HepG2 (cell line): Measurements from ENCODE around the gene LIN28B. TPM values are rescaled to one million over a fixed set of nuclear protein-coding genes. Genes with fewer than 3 reads are reported as not detected.

ENCODE experiments used
- ELF3 ChIP-seq: IDR thresholded peaks from 2 replicates; pipeline ENCODE4 v1.6.1; 2016; ENCODE audit warnings: missing genetic modification reagents, missing compliant biosample characterization
- FOXK1 ChIP-seq: sonication (generic); formaldehyde crosslinking; IDR thresholded peaks from 2 replicates; pipeline ENCODE4 v1.4.0; 2020; ENCODE audit warnings: low read depth, missing genetic modification reagents, borderline replicate concordance
- MIER3 ChIP-seq: IDR thresholded peaks from 2 replicates; pipeline ENCODE4 v1.6.1; 2016; ENCODE audit warnings: missing compliant biosample characterization, borderline replicate concordance
- MLX ChIP-seq: IDR thresholded peaks from 2 replicates; pipeline ENCODE4 v1.6.1; 2016
- MTA1 ChIP-seq: sonication (generic); formaldehyde crosslinking; IDR thresholded peaks from 2 replicates; pipeline ENCODE4 v1.4.0; 2020; ENCODE audit warnings: missing genetic modification reagents, mild to moderate bottlenecking, borderline replicate concordance
- NR1H2 ChIP-seq: sonication (generic); formaldehyde crosslinking; IDR thresholded peaks from 2 replicates; pipeline ENCODE4 v1.8.1; 2022; ENCODE audit warnings: low read depth, missing genetic modification reagents, borderline replicate concordance
- PCBP1 ChIP-seq: fragments of 200-400 bp; formaldehyde crosslinking; IDR thresholded peaks from 2 replicates; pipeline ENCODE4 v1.6.1; 2017; ENCODE audit warnings: mild to moderate bottlenecking, low read depth, low read length, borderline replicate concordance
- PRPF4 ChIP-seq: fragments of 200-400 bp; formaldehyde crosslinking; IDR thresholded peaks from 2 replicates; pipeline ENCODE4 v1.6.1; 2016; ENCODE audit warnings: low read length, low read depth; ENCODE audit not compliant: poor library complexity, severe bottlenecking
- RAD51 ChIP-seq: fragments of 450-650 bp; IDR thresholded peaks from 2 replicates; pipeline ENCODE4 v1.6.1; 2016; ENCODE audit warnings: borderline replicate concordance
- REPIN1 ChIP-seq: sonication (generic); formaldehyde crosslinking; IDR thresholded peaks from 2 replicates; pipeline ENCODE4 v1.8.0; 2022; ENCODE audit warnings: missing genetic modification reagents, low read depth, mild to moderate bottlenecking, borderline replicate concordance
- RNF219 ChIP-seq: sonication (generic); formaldehyde crosslinking; IDR thresholded peaks from 2 replicates; pipeline ENCODE4 v1.5.0; 2020; ENCODE audit warnings: mild to moderate bottlenecking, missing genetic modification reagents
- RXRB ChIP-seq: IDR thresholded peaks from 2 replicates; pipeline ENCODE4 v1.6.1; 2016; ENCODE audit warnings: borderline replicate concordance, missing genetic modification reagents, missing compliant biosample characterization
- SAFB2 ChIP-seq: sonication (generic); formaldehyde crosslinking; IDR thresholded peaks from 2 replicates; pipeline ENCODE4 v1.5.1; 2020; ENCODE audit warnings: missing genetic modification reagents, low read depth, mild to moderate bottlenecking, borderline replicate concordance
- SKI ChIP-seq: fragments of 450-650 bp; IDR thresholded peaks from one replicate; pipeline ENCODE4 v1.6.1; 2018; ENCODE audit warnings: mild to moderate bottlenecking; ENCODE audit not compliant: partially characterized antibody
- SMAD9 ChIP-seq: sonication (generic); formaldehyde crosslinking; IDR thresholded peaks from 2 replicates; pipeline ENCODE4 v1.5.1; 2020; ENCODE audit warnings: mild to moderate bottlenecking, missing genetic modification reagents
- SRSF4 ChIP-seq: fragments of 200-400 bp; formaldehyde crosslinking; IDR thresholded peaks from one replicate; pipeline ENCODE4 v1.6.1; 2018; ENCODE audit warnings: mild to moderate bottlenecking, low read depth, low read length, moderate library complexity; ENCODE audit not compliant: poor library complexity, severe bottlenecking
- TBX3 ChIP-seq: fragments of 450-650 bp; IDR thresholded peaks from 2 replicates; pipeline ENCODE4 v1.6.1; 2017; ENCODE audit warnings: antibody characterized with exemption, mild to moderate bottlenecking, inconsistent platforms, borderline replicate concordance
- ZC3H4 ChIP-seq: sonication (generic); formaldehyde crosslinking; IDR thresholded peaks from 2 replicates; pipeline ENCODE4 v1.4.0; 2020; ENCODE audit warnings: missing genetic modification reagents, borderline replicate concordance
- ZNF674 ChIP-seq: sonication (generic); formaldehyde crosslinking; IDR thresholded peaks from 2 replicates; pipeline ENCODE4 v1.5.0; 2020; ENCODE audit warnings: low read depth, mild to moderate bottlenecking, missing genetic modification reagents
- ZNF816 ChIP-seq: sonication (generic); formaldehyde crosslinking; IDR thresholded peaks from 2 replicates; pipeline ENCODE4 v1.8.0; 2022; ENCODE audit warnings: missing genetic modification reagents, mild to moderate bottlenecking, borderline replicate concordance
- polyA plus RNA-seq, 8 experiments: library from polyadenylated mRNA; depleted of rRNA in 3 of 8; stranded (reverse) in 7 of 8; unstranded in 1 of 8; fragments of >200 nt; fragmentation: Illumina TruSeq in 4 of 8; extraction: Trizol in 4 of 8; gene quantifications; 2 replicates each; pipeline versions ENCODE4 v1.2.1 to v1.2.3, GENCODE V29; 2011 to 2016; ENCODE audit warnings: low read depth in 4 of 8, missing spikeins in 1 of 8, mixed read lengths in 1 of 8; ENCODE audit not compliant: insufficient read depth in 1 of 8
- total RNA-seq, 5 experiments: library from RNA; depleted of rRNA; stranded (reverse); fragments of >200 nt; fragmentation: Illumina TruSeq; extraction: Trizol; gene quantifications; 2 replicates each; pipeline ENCODE4 v1.2.3, GENCODE V29; 2016; ENCODE audit warnings: low read depth in 1 of 5
- TF ChIP-seq, protein P1 (sequence below): sonication (generic); formaldehyde crosslinking; IDR thresholded peaks from 2 replicates; pipeline ENCODE4 v1.4.0; 2020; ENCODE audit warnings: missing genetic modification reagents, mild to moderate bottlenecking, borderline replicate concordance
- TF ChIP-seq, protein P2 (sequence below): IDR thresholded peaks from 2 replicates; pipeline ENCODE4 v1.6.1; 2016; ENCODE audit warnings: control low read depth

Gene LIN28B
- total and polyA plus RNA-seq, 2 of the 13 experiments (the other 11 are each of a cell fraction or from before 2014, with no cell fraction given): 14.5 to 56.8 TPM

DNA sequence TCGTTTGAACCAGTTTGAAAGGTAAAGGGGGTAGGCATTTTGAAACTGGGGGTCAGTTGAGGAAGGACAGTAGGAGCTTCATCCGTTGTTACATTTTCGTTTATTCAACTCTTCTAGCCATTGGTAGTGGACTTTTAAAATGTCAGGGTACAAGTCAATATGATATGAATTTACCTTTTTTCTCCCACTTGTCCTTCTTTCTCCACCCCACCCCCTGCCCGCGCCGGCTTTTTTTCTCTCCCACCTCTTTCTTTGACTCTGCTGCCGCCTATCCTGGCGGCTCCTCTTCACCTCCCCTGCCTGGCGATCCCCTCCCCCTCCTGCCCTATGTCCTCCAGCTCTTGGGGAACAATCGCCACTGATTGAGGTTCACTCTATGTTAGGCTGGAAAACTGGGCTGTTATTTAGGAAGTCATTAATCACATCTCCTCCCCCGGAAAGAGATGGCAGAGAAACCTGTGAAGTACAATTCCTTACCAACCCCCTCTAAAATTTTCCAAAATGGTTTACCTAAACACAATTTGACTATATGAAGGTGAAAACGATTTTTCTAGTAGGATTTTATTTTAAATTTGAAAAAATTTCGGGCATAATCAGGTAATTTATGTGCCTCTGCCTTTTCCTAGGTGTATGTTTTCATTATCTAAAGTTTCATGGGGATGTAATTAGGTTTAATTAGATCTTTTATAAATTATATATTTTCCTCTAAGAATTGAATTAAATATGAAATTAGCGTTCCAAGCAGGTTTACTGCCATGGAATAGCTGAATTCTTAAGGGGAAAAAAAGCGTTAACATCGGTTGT, 778 bp upstream of the LIN28B start (continued):
- TF ChIP-seq REPIN1 (CRISPR knock-in tag): no peak
- no peak for TF ChIP-seq MLX (CRISPR knock-in tag)
- TF ChIP-seq PRPF4: peak; percentile 84
- peak; percentile 36; the same call in 1 of the 2 replicates for TF ChIP-seq ELF3 (CRISPR knock-in tag)
- TF ChIP-seq SKI: no peak
- TF ChIP-seq ZNF674 (CRISPR knock-in tag): no peak
- TF ChIP-seq ZC3H4: no peak
- no peak for TF ChIP-seq ZNF816 (CRISPR knock-in tag)
- TF ChIP-seq SMAD9: no peak
- TF ChIP-seq NR1H2 (CRISPR knock-in tag): no peak
- TF ChIP-seq RXRB: no peak
- TF ChIP-seq MIER3: no peak
- TF ChIP-seq MTA1 (CRISPR knock-in tag): no peak
- TF ChIP-seq RAD51: no peak
- no peak for TF ChIP-seq TBX3
- no peak for TF ChIP-seq SRSF4
- TF ChIP-seq, protein P1, sequence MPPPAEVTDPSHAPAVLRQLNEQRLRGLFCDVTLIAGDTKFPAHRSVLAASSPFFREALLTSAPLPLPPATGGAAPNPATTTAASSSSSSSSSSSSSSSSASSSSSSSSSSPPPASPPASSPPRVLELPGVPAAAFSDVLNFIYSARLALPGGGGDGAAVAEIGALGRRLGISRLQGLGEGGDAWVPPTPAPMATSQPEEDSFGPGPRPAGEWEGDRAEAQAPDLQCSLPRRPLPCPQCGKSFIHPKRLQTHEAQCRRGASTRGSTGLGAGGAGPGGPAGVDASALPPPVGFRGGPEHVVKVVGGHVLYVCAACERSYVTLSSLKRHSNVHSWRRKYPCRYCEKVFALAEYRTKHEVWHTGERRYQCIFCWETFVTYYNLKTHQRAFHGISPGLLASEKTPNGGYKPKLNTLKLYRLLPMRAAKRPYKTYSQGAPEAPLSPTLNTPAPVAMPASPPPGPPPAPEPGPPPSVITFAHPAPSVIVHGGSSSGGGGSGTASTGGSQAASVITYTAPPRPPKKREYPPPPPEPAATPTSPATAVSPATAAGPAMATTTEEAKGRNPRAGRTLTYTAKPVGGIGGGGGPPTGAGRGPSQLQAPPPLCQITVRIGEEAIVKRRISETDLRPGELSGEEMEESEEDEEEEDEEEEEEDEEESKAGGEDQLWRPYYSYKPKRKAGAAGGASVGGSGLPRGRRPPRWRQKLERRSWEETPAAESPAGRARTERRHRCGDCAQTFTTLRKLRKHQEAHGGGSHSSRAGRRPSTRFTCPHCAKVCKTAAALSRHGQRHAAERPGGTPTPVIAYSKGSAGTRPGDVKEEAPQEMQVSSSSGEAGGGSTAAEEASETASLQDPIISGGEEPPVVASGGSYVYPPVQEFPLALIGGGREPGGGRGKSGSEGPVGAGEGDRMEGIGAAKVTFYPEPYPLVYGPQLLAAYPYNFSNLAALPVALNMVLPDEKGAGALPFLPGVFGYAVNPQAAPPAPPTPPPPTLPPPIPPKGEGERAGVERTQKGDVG (CRISPR knock-in tag): no peak
- TF ChIP-seq, protein P2, sequence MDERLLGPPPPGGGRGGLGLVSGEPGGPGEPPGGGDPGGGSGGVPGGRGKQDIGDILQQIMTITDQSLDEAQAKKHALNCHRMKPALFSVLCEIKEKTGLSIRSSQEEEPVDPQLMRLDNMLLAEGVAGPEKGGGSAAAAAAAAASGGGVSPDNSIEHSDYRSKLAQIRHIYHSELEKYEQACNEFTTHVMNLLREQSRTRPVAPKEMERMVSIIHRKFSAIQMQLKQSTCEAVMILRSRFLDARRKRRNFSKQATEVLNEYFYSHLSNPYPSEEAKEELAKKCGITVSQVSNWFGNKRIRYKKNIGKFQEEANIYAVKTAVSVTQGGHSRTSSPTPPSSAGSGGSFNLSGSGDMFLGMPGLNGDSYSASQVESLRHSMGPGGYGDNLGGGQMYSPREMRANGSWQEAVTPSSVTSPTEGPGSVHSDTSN: no peak
- TF ChIP-seq PCBP1: no peak
- no peak for TF ChIP-seq RNF219 (CRISPR knock-in tag)
- no peak for TF ChIP-seq FOXK1 (CRISPR knock-in tag)
- no peak for TF ChIP-seq SAFB2 (CRISPR knock-in tag)
